GM08714 (cell line): ENCODE results near the gene ROBO1.
"Not testable (repeated sequence)": the region's sequence is repeated elsewhere in the genome, so short reads cannot be mapped to it uniquely, and the experiment has no call there.

Experiments used
- H3K4me3 ChIP-seq: fragments of 200-500 bp; sonication (Bioruptor generic); 2 replicates; pipeline ENCODE4 v1.5.1; 2014; ENCODE audit warnings: mild to moderate bottlenecking, low read length, inconsistent platforms
- ZNF274 ChIP-seq: IDR thresholded peaks from 2 replicates; pipeline ENCODE4 v1.6.1; 2012; ENCODE audit warnings: mild to moderate bottlenecking, low read depth, low read length

The ROBO1 gene

DNA sequence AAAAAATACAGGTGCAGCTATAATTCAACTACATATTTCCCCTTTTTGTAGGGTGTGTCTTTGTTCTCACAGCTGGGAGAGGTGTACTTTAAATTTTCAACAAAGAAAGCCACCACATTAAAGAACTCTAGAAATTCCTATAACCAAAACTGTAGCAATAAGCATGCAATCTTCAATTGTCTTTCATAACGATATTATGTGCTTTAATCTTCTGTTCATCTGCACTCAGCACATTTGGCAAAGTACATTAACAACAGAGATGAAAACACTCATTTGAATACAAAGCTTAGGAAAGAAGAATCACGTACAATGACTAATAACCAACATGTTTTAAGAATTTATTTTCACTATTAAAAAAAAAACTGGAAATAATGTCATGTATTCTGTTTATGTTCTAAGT, 1025.8 kb downstream of the ROBO1 start:
- no peak overlapping the region for H3K4me3 ChIP-seq
- TF ChIP-seq ZNF274 = no peak

- TF ChIP-seq ZNF274 = no peak
Observed at GRCh38 chr3:78741066-78741645, 1026.6 kb downstream of the ROBO1 start.

GRCh38 chr3:78738833-78739232, 1029.0 kb downstream of the ROBO1 start:
- no peak for TF ChIP-seq ZNF274

More at GRCh38 chr3:78741066-78741645, 1026.6 kb downstream of the ROBO1 start:
- H3K4me3 ChIP-seq = no peak overlapping the region

GRCh38 chr3:78737988-78738387, 1029.8 kb downstream of the ROBO1 start:
- TF ChIP-seq ZNF274 = no peak

More at GRCh38 chr3:78738833-78739232, 1029.0 kb downstream of the ROBO1 start:
- H3K4me3 ChIP-seq = no peak overlapping the region

DNA sequence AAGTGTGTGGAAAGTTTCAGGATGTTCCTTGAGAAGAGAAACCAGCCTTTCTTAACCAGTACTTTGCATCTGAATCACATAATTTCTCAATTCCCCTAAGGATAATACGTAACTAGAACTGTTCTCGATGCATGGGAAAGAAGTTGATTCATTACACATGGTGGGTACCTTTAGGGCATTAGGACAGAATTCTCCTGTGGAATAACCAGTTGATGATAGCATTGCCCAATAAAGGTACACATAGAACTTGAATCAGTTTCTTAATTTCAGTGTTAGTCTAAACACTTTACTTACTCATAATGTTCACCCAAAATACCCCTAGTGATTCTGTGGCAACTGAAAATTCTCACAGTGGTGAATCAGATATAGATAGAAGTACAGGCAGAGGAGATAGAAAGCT, 1030.9 kb downstream of the ROBO1 start:
- TF ChIP-seq ZNF274 = no peak
- no peak overlapping the region for H3K4me3 ChIP-seq

More at GRCh38 chr3:78737988-78738387, 1029.8 kb downstream of the ROBO1 start:
- H3K4me3 ChIP-seq = no peak overlapping the region

DNA sequence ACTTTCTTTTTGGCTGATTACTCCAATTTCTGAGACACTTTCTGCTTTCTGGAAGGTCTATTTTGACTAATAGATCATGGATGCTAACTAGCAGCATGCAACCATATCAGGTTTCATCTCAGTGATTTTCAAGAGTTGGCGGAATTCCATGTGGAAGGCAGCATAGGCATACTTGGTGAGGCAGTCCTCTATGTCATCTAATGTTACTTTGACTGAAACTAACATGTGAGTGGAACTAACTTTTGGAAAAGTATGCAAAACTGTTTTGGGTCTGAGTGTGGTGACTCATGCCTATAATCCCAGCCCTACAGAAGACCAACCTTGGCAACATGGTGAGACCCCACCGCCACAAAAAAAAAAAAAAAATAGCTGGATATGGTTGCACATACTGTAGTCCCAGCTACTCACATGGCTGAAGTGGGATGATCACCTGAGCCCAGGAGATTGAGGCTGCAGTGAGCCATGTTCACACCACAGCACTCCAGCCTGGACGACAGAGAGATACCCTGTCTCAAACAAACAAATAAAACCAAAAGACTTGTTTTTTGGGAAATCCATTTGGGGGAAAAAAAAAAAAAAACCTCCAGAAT, 1033.7 kb downstream of the ROBO1 start:
- no peak overlapping the region for H3K4me3 ChIP-seq
- no peak for TF ChIP-seq ZNF274

DNA sequence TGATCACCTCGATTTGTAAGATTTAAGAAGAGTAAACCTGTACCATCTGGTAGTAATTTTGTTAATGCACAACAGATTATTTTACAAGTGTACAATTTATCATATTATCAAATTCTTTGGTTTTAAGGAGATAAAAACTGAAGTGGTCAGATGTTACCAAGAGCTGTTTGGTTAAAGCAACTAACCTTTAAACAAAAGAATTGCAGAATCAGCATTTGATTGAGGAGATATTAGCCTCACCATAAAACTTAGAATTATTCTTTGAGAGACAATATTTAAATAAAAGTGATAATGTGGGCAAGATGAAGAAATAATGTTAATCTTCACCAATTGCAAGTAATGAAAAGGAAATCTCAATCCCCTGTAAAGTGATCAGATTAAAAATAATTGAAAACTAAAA, 1034.9 kb downstream of the ROBO1 start:
- H3K4me3 ChIP-seq = no peak overlapping the region
- no peak for TF ChIP-seq ZNF274

DNA sequence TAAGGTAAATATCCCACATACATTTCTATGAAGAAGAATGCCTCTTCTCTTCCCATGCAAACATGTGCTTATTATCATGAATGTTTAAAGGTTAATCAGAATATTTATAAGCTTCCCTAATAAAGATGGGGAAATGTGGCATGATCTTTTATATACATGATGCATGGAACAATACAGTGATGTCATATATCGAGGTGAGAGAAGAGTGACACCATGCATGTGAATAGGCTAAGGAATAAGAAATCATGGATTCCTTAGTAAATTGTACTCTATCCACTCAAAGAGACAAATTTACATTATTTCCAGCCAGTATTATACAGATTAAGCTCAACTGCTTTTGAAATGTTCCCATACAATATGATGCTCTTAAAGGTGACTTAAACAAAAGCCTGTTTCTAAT, 1035.3 kb downstream of the ROBO1 start:
- no peak for TF ChIP-seq ZNF274
- no peak overlapping the region for H3K4me3 ChIP-seq

- no peak overlapping the region for H3K4me3 ChIP-seq
- no peak for TF ChIP-seq ZNF274
Observed at GRCh38 chr3:78729946-78730345, 1037.9 kb downstream of the ROBO1 start.

- H3K4me3 ChIP-seq = no peak overlapping the region
- TF ChIP-seq ZNF274 = no peak
Observed at GRCh38 chr3:78728406-78729145, 1039.2 kb downstream of the ROBO1 start.

GRCh38 chr3:78726545-78726944, 1041.3 kb downstream of the ROBO1 start:
- no peak for TF ChIP-seq ZNF274
- H3K4me3 ChIP-seq = no peak overlapping the region

DNA sequence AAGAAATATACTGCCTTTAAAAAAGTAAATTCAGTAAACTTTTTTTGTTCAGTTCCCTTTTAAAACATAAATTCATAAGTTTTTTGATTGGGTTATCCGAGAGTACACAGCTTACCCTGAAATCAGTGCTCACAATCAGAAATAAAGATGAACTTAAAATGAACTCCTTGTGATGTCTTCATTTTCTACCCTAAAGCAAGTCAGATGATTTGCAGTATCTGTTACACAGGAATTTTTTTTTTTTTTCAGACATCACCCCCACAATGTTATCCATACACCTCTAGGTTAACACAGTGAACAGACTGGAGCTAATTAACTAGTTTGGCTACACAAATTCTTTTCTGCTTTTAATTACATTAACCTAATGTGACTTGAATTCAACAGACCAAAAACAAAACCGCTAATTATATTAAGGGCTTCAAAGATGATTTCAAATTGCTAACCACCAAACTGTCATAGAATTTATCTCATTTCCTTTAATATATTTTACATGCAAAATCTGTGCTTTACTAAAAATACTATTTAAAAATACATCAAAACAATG, 1042.0 kb downstream of the ROBO1 start:
- no peak overlapping the region for H3K4me3 ChIP-seq
- TF ChIP-seq ZNF274 = no peak

DNA sequence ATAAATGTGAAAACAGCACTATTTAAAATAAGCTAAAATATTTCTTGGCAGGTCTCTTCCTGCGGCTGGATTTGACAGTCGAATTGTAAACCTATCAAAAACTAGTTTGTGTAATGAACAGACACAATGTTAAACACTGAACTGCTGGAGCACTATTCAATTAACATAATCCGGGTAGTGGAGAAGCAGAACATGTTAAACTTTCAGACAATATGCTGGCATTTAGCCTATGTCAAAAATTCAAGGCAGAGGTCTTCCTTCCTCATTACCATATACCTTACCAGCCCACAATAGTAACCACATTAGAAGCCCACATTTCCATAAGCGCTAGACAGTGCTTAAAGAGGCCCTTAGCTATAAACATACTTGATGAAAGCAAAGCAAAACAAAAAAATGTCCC, 1042.9 kb downstream of the ROBO1 start:
- no peak overlapping the region for H3K4me3 ChIP-seq
- TF ChIP-seq ZNF274 = no peak

GRCh38 chr3:78724364-78724763, 1043.4 kb downstream of the ROBO1 start:
- H3K4me3 ChIP-seq = not testable (repeated sequence)
